Panc1 (cell line): ENCODE measurements around the gene TRPM4. TPM values are rescaled to one million over a fixed set of nuclear protein-coding genes. Genes with fewer than 3 reads are reported as not detected.

ENCODE experiments used
- ATAC-seq: fragments of 200-7000 bp; cut with Tn5 transposase; 2 replicates; pipeline ENCODE4 v1.9.1; 2020; ENCODE audit warnings: mild to moderate bottlenecking, moderate library complexity
- BruUV-seq: library from RNA; stranded (reverse); fragments of 400-500 nt; replicated peaks from 2 replicates; lab custom pipeline; 2021; lab: Mats Ljungman, UMichigan
- CTCF ChIA-PET: fragments of 300-600 bp; sonication (Branson Sonifier 250); formaldehyde crosslinking; loops from one replicate; lab custom pipeline; 2022; ENCODE audit warnings: antibody characterized with exemption; lab: Charles Lee
- POLR2A ChIA-PET: fragments of 300-600 bp; sonication (Branson Sonifier 250); formaldehyde crosslinking; loops from one replicate; lab custom pipeline; 2022; ENCODE audit warnings: antibody characterized with exemption; lab: Charles Lee
- DNase-seq: peaks from one replicate; pipeline ENCODE4 v3.0.0-alpha.2; 2010; ENCODE audit warnings: low read depth, low spot score
- H3K27ac ChIP-seq: 2 replicates; pipeline ENCODE4 v1.5.1; 2011; ENCODE audit warnings: mild to moderate bottlenecking, low read length, inconsistent platforms
- H3K27me3 ChIP-seq: fragments of 200-500 bp; sonication (Bioruptor generic); 2 replicates; pipeline ENCODE4 v1.6.0; 2014; ENCODE audit warnings: low read length, inconsistent platforms; ENCODE audit not compliant: control insufficient read depth, insufficient read depth
- H3K36me3 ChIP-seq: fragments of 200-500 bp; sonication (Bioruptor generic); 2 replicates; pipeline ENCODE4 v1.5.1; 2014; ENCODE audit warnings: inconsistent platforms, mild to moderate bottlenecking, low read length, moderate library complexity; ENCODE audit not compliant: control insufficient read depth, insufficient read depth
- H3K4me1 ChIP-seq: 2 replicates; pipeline ENCODE4 v1.5.1; 2011; ENCODE audit warnings: inconsistent platforms, mild to moderate bottlenecking, low read length, moderate library complexity; ENCODE audit not compliant: control insufficient read depth, insufficient read depth
- H3K4me3 ChIP-seq, 2 experiments: 2 replicates each; pipeline ENCODE4 v1.5.1; 2011 to 2012; ENCODE audit warnings: low read depth in 2 of 2, low read length in 2 of 2, mild to moderate bottlenecking in 2 of 2, inconsistent platforms in 1 of 2, moderate library complexity in 1 of 2
- H3K9me3 ChIP-seq: fragments of 200-500 bp; sonication (Bioruptor generic); 2 replicates; pipeline ENCODE4 v1.5.1; 2014; ENCODE audit warnings: low read depth, mild to moderate bottlenecking, inconsistent platforms, low read length, moderate library complexity; ENCODE audit not compliant: control insufficient read depth, insufficient read depth
- POLR2AphosphoS5 ChIP-seq: IDR thresholded peaks from 2 replicates; pipeline ENCODE4 v1.6.1; 2012; ENCODE audit warnings: mild to moderate bottlenecking, low read depth, low read length, moderate library complexity
- REST ChIP-seq, 2 experiments: IDR thresholded peaks; 2 replicates each; pipeline ENCODE4 v1.6.1; 2011 to 2012; ENCODE audit warnings: low read depth in 2 of 2, control low read depth in 1 of 2, low read length in 1 of 2, mild to moderate bottlenecking in 1 of 2, moderate library complexity in 1 of 2; ENCODE audit not compliant: insufficient read depth in 1 of 2
- SIN3A ChIP-seq: IDR thresholded peaks from 2 replicates; pipeline ENCODE4 v1.6.1; 2012; ENCODE audit warnings: low read depth, mild to moderate bottlenecking, low read length, moderate library complexity, borderline replicate concordance; ENCODE audit not compliant: insufficient read depth
- TCF7L2 ChIP-seq: IDR thresholded peaks from 2 replicates; pipeline ENCODE4 v1.6.1; 2011; ENCODE audit warnings: mild to moderate bottlenecking, low read depth, low read length, inconsistent platforms
- in situ Hi-C: cut with HindIII; loops from 2 replicates; pipeline ENCODE4 v1.10.0; 2016; ENCODE audit warnings: low sequenced_read_pairs, low pct_unique_long_range_greater_than_20kb
- intact Hi-C: fragments of 100-400 bp; cut with micrococcal nuclease; formaldehyde crosslinking; loops from one replicate; pipeline ENCODE4 v1.10.0; 2022; ENCODE audit not compliant: unreplicated experiment
- total RNA-seq: library from RNA; stranded (reverse); gene quantifications from one replicate; pipeline ENCODE4 v1.2.1, GENCODE V29; 2021; ENCODE audit not compliant: unreplicated experiment
- TF ChIP-seq, protein P1 (sequence below): fragments of 450-650 bp; IDR thresholded peaks from 2 replicates; pipeline ENCODE4 v1.5.1; 2017; ENCODE audit warnings: mild to moderate bottlenecking

TRPM4 gene
- total RNA-seq, 1 experiment from 2014 or later, result 19.4 TPM

- no TSS peak for BruUV-seq
- TF ChIP-seq, protein P1, sequence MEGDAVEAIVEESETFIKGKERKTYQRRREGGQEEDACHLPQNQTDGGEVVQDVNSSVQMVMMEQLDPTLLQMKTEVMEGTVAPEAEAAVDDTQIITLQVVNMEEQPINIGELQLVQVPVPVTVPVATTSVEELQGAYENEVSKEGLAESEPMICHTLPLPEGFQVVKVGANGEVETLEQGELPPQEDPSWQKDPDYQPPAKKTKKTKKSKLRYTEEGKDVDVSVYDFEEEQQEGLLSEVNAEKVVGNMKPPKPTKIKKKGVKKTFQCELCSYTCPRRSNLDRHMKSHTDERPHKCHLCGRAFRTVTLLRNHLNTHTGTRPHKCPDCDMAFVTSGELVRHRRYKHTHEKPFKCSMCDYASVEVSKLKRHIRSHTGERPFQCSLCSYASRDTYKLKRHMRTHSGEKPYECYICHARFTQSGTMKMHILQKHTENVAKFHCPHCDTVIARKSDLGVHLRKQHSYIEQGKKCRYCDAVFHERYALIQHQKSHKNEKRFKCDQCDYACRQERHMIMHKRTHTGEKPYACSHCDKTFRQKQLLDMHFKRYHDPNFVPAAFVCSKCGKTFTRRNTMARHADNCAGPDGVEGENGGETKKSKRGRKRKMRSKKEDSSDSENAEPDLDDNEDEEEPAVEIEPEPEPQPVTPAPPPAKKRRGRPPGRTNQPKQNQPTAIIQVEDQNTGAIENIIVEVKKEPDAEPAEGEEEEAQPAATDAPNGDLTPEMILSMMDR, result no peak
- TF ChIP-seq POLR2AphosphoS5 (no peak), REST (IDR thresholded peaks at IDR 0.05; ENCODE audit: insufficient read depth in 1 of 2, low read depth in 2 of 2, low read length in 1 of 2) (no peak), SIN3A (no peak), TCF7L2 (no peak)
- Histone ChIP-seq H3K27ac (no peak overlapping the region), H3K36me3 (no peaks in the 10 kb centered on the region), H3K4me3 (no peak overlapping the region), H3K4me1 (no peaks in the 10 kb centered on the region), H3K9me3 (no peaks in the 10 kb centered on the region), H3K27me3 (no peaks in the 10 kb centered on the region)
- ChIA-PET CTCF (no interaction called here), POLR2A (no interaction called here)
- no peak for ATAC-seq
- no peak for DNase-seq
- intact Hi-C loops (no loop called here), in situ Hi-C loops (no loop called here)
These were observed 73.8 kb downstream of the TRPM4 start for GRCh38 chr19:49231389-49231788.

- H3K36me3 ChIP-seq, result no peaks in the 10 kb centered on the region
- DNase-seq, result no peak
- ChIA-PET CTCF (no interaction called here), POLR2A (no interaction called here)
- H3K4me1 ChIP-seq, result no peaks in the 10 kb centered on the region
- no peaks in the 10 kb centered on the region for H3K27me3 ChIP-seq
- H3K9me3 ChIP-seq, result no peaks in the 10 kb centered on the region
- TF ChIP-seq, protein P1, result no peak
- no peak overlapping the region for H3K27ac ChIP-seq
- intact Hi-C loops (no loop called here), in situ Hi-C loops (no loop called here)
- ATAC-seq, result no peak
- H3K4me3 ChIP-seq, result no peak overlapping the region
- no TSS peak for BruUV-seq
These were observed 74.2 kb downstream of the TRPM4 start for GRCh38 chr19:49231804-49232203.

GRCh38 chr19:49233163-49233562, 75.6 kb downstream of the TRPM4 start:
- DNase-seq (no peak), ATAC-seq (no peak)
- Histone ChIP-seq H3K27ac (no peak overlapping the region), H3K9me3 (no peaks in the 10 kb centered on the region), H3K36me3 (no peaks in the 10 kb centered on the region), H3K4me3 (no peak overlapping the region), H3K27me3 (no peaks in the 10 kb centered on the region), H3K4me1 (no peaks in the 10 kb centered on the region)
- TF ChIP-seq SIN3A, result no peak
- TF ChIP-seq REST (IDR thresholded peaks at IDR 0.05; ENCODE audit: insufficient read depth in 1 of 2, low read depth in 2 of 2, low read length in 1 of 2), result no peak
- TF ChIP-seq, protein P1, result no peak
- TF ChIP-seq POLR2AphosphoS5, result no peak
- no peak for TF ChIP-seq TCF7L2
- intact Hi-C loops (no loop called here), in situ Hi-C loops (no loop called here)
- POLR2A ChIA-PET, result interaction anchor here (0.8 kb wide), 1 partner anchor 355 kb away, joined by 10 read pairs; no protein-coding TSS in a partner anchor
- BruUV-seq, result no TSS peak
- CTCF ChIA-PET, result no interaction called here
